Hematopoietic multipotent progenitor cell treated with erythropoietin and hydrocortisone succinate and interleukin-3 and kit ligand, for 6 days (in vitro differentiated cells): ENCODE data around the gene OPCML.

ENCODE experiments used
- DNase-seq: peaks from one replicate; pipeline ENCODE4 v3.0.0-alpha.2; 2015

OPCML gene

GRCh38 chr11:133347988-133348387 lies 184.3 kb downstream of the OPCML start:
- DNase-seq: no peak

GRCh38 chr11:133346137-133346536 lies 186.2 kb downstream of the OPCML start:
- DNase-seq: no peak

GRCh38 chr11:133343951-133344350 lies 188.3 kb downstream of the OPCML start:
- DNase-seq: no peak

GRCh38 chr11:133339495-133340140 lies 192.7 kb downstream of the OPCML start:
- DNase-seq: no peak

DNA sequence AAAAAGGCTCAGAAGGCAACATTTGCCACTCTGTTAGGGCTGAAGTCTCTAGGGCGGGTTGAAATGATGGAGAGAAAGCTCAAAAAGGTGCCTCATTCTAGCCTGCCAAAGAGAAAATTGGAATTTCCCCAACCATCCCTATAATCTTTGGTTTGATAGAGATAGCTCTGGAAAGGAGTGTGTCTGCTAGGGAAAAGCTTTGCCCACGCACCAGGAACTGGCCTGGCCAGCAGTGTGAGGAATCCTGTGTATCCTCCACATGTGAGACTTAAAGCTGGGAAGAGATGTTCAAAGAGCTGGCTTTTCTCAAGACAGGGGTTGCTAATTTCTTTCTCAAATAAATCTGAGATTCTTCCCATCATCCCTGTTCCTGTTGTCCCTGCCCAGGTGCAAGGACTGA lies 193.7 kb downstream of the OPCML start:
- no peak for DNase-seq

DNA sequence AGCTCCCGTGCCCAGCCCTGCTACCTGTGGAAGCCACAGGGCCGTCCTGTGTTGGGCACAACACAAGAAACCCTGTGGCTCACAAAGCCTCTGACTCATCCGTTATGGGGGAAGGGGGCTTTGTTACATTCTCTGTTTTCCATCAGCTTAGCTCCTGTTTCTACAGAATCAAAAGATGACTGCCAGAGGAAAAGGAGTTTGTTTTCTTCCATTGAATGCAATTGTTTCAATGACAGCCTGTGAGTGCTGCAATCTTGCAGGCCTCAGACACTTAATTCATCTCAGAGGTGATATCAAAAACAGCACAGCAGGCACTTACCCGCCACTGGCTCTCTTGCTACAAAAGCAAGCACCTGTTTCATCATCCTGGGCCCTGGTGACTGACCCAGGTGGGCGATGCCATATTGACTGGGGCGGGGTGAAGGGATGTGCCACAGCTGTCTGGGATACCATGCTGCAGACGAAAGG lies 194.3 kb downstream of the OPCML start:
- no peak for DNase-seq

GRCh38 chr11:133337193-133337592 lies 195.1 kb downstream of the OPCML start:
- no peak for DNase-seq

DNA sequence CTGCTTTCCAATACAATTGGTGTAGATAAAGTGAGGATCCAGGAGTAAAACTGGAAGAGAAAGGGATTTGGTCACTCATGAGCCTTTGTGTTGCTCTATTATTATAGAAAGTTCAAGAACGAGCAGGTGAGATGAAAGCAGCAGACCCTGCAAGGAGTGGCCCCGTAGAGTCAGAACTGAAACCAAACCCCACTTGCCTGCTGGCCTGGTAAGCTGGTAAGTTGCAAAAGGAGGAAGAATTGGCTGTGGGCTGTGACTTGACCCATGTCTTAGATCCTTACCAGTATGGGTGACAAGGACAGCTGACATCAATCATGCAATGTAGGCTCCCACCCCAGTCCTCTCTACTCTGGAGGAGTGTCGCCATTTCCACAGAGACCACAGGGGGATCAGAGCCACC lies 201.3 kb downstream of the OPCML start:
- no peak for DNase-seq

DNA sequence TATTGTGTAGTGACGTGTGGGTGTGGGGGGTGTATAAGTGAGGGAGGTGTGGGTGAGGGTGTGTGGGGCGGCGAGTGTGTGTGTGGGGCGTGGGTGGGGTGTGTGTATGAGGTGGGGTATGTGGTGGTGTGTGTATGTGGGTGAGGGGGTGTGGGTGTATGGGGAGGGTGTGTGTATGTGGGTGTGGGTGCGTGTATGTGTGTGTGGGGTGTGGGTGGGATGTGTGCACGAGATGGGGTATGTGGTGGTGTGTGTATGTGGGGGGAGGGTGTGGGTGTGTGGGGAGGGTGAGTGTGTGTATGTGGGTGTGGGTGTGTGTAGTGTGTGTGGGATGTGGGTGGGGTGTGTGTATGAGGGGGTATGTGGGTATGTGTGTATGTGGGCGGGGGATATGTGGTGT lies 205.5 kb downstream of the OPCML start:
- no peak for DNase-seq

GRCh38 chr11:133326332-133326731 lies 206.0 kb downstream of the OPCML start:
- no peak for DNase-seq

DNA sequence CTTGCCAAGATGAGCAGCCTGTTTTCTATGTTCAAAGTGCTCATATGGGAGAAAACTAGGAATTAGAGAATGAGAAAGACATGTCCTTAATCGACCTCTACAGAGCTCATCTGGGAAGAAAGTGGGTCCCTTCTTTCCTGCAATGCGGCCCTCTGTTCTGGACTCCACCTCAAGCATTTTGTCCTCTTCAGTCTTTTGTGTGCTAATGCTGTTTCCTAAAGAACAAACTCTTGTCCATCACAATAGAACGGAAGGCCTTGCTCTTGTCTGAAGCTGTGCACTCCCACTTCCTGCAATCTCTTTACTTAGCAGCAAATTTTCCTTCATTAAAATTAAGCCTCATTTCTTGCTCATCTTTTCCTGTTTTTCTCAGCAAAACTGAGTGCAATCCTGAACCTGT lies 206.6 kb downstream of the OPCML start:
- DNase-seq: no peak

GRCh38 chr11:133323354-133323753 lies 208.9 kb downstream of the OPCML start:
- DNase-seq: no peak

DNA sequence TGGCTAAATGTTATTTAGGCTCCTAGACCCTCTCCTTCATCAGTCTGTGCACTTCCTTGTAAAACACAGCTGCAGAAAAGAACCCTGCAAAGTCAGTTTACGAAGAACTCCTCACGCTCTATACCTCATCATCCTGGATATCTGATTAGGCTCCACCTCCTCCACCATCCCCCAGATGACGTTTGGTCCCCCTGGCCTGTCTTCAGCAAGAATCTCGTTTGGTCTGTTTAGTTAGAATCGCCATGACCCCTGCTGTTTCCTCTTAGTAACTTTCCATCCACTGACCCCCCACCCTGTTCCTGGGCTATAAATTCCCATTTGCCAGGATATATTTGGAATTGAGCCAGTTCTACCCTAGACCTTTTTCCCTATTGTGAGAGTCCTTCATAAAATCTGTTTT lies 214.1 kb downstream of the OPCML start:
- no peak for DNase-seq

GRCh38 chr11:133311230-133311629 lies 221.1 kb downstream of the OPCML start:
- no peak for DNase-seq

DNA sequence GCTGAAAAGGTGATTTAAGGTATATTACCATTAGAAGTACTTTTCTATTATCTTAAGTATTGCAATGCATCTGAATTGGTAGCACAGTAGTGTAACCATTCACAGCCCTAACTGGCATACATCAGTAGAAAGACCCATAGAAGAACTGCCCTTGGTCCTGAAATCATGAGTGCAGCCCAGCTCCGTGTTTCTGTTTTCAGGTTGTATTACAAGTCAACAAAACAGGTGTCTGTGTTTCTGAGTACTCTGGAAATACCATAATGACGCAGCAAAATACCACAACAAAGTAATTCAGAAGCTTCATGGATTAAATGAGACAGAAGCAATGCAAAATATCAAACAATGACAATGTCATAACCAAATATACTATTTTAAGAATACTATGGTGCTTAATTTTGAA lies 226.3 kb downstream of the OPCML start:
- peak; percentile 16 for DNase-seq

GRCh38 chr11:133305208-133305956 lies 226.9 kb downstream of the OPCML start:
- DNase-seq: no peak

DNA sequence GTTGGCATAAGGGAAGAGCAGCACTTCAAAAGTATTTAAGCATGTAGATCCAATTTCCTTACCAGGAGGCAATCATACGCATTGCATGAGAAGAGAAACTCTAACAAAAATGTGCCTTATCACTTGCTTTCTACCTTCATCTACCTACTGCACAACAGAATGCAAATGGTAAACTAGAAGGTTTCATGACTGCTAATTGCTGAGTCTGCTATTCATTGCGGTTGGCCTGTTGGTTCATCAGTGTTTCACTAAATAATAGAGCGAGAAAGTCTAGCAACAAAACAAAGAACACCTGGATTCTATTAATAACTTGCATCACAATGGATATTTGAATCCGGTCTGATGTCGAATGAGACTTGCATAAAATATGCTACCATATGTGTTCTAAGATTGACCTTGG lies 229.0 kb downstream of the OPCML start:
- no peak for DNase-seq

- DNase-seq: no peak
Observed at GRCh38 chr11:133302056-133302455, 230.2 kb downstream of the OPCML start.

DNA sequence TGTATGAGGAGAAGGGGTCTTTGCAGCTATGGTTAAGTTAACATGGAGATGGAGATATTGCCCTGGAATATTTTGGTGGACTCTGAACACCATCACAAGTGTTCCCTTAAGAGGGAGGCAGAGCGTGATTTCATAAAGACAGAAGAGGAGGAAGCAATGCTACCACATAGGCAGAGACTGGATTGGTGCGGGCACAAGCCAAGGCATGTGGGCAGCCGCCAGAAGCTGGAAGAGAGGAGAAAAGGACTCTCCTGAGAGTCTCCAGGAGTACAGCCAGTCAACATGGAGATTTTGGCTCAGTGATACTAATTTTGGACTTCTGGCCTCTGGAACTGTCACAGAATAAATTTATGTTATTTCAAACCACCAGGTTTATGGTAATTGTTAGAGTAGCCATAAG lies 231.6 kb downstream of the OPCML start:
- no peak for DNase-seq

- DNase-seq: no peak
Observed at GRCh38 chr11:133291780-133292179, 240.5 kb downstream of the OPCML start.

DNA sequence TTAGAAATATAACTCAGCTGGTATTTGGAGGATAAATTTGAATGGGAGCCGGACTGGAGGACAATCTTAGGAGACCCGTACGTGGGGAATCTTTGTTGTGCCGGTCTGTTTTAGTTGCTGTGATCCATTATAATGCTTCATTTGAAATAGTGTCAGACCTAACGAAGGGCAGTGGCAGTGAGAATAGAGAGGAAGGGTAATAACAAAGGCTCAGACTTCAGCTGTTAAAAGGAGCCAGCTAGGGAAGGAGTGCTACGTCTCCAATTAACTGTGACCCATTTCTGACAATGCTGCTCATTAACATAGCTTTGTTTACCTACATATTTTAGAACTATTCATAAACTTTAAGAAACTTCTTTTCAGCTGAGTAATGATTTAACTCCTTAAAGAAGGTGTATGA lies 246.9 kb downstream of the OPCML start:
- no peak for DNase-seq

DNA sequence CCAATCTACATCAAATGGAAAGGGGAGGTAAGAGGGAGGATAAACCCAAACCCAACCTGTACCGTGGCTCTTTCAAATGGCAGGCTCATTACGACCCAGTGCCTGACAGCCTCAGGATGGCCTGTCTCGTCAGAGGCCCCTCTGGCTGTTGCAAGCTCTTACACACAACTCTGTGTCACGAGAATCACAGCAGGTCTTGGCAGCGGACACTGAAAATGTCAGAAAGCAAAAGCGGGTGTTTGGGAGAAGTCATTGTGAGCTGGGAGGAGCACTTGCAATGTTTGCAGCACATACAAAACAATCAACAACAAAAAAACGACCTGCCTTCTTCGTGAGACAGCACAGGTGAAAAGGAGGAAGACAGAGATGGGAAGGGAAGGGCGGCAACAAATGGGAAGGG lies 248.1 kb downstream of the OPCML start:
- no peak for DNase-seq

DNA sequence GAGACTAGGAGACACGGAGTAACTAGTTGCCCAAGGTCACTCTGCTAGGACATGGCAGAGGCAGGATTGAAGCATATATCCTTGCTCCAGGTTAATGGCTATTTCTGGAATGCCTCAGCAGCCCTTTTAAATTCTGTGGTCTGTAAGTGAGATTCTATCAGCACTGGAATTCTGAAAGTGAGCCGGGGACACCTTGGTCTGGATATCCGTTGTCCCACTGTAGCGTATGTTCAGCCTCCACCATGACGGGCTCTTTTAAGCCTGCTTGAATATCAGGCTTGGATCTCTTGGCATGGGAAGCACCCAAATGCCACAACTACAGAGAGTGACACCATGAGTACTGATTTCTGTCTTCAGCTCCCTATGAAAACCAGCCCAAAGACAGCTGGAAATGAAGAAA lies 254.4 kb downstream of the OPCML start:
- DNase-seq: no peak

- DNase-seq: no peak
Observed at GRCh38 chr11:133271871-133272776, 260.2 kb downstream of the OPCML start.
